ENCODE data around the gene UBR3.

GRCh38 chr2:170118641-170119040, 291.4 kb downstream of the UBR3 start:
- TF ChIP-seq POLR2A (IDR thresholded peaks at IDR 0.05) (no peak), CTCF (IDR thresholded peaks at IDR 0.05 in 8 of 11, conservative IDR thresholded peaks at IDR 0.05 in 3 of 11) (no peak)
